ENCODE data around the gene NCKAP5. TPM values are rescaled to one million over a fixed set of nuclear protein-coding genes. Genes with fewer than 3 reads are reported as not detected.

NCKAP5 gene
- polyA plus RNA-seq, 2 of the 4 experiments (the other 2 are of a cell fraction): 3.0 to 4.1 TPM

GRCh38 chr2:133124446-133124845 is 443.8 kb downstream of the NCKAP5 start (continued):
- TF ChIP-seq MAZ (IDR thresholded peaks at IDR 0.05; ENCODE audit: borderline replicate concordance, low read depth, low read length) (no peak), ESRRA (IDR thresholded peaks at IDR 0.05; ENCODE audit: borderline replicate concordance, low read length) (no peak), ZSCAN20 (CRISPR knock-in tag; IDR thresholded peaks at IDR 0.05) (no peak), RCOR1 (IDR thresholded peaks at IDR 0.05; ENCODE audit: low read depth, low read length) (no peak), TP53 (CRISPR knock-in tag; IDR thresholded peaks at IDR 0.05) (no peak), CTCF (IDR thresholded peaks at IDR 0.05) (no peak)

- WGBS (ENCODE audit: missing lambda C conversion rate): 65% methylated on average over 5 of the region's 5 CpGs
- no peak for TF ChIP-seq CHD2 (IDR thresholded peaks at IDR 0.05; ENCODE audit: low read length, partially characterized antibody)
- ATAC-seq: no peak
- DNase-seq (ENCODE audit: low read depth in 1 of 2, low spot score in 1 of 2): no peak
- Histone ChIP-seq H3K4me3 (no peak overlapping the region), H3K4me2 (no peak overlapping the region), H3K9me3 (no peaks in the 10 kb centered on the region), H3K27ac (no peak overlapping the region), H3K4me1 (no peaks in the 10 kb centered on the region)
- POLR2A ChIA-PET: no interaction called here
- CTCF ChIA-PET: no interaction called here
- no peak for FAIRE-seq
These were observed 444.4 kb downstream of the NCKAP5 start for GRCh38 chr2:133123904-133124303.

- Histone ChIP-seq H3K4me3 (no peak overlapping the region), H3K27ac (no peak overlapping the region), H3K4me2 (no peak overlapping the region), H3K9me3 (no peaks in the 10 kb centered on the region), H3K4me1 (no peaks in the 10 kb centered on the region)
- TF ChIP-seq KDM5A (IDR thresholded peaks at IDR 0.05) (no peak), MAFK (IDR thresholded peaks at IDR 0.05; ENCODE audit: partially characterized antibody) (peak; percentile 18)
- FAIRE-seq (no peak), DNase-seq (ENCODE audit: low read depth in 1 of 2, low spot score in 1 of 2) (no peak), ATAC-seq (no peak)
- ChIA-PET POLR2A (no interaction called here), CTCF (interaction anchor here (0.8 kb wide), 1 partner anchor 24 kb away, joined by 3 read pairs; no protein-coding TSS in a partner anchor)
- 76% methylated on average over 1 of the region's 1 CpG for WGBS (ENCODE audit: missing lambda C conversion rate)
These were observed 444.9 kb downstream of the NCKAP5 start for GRCh38 chr2:133123393-133123792.

GRCh38 chr2:133122529-133122928 is 445.7 kb downstream of the NCKAP5 start:
- ChIA-PET POLR2A (no interaction called here), CTCF (no interaction called here)
- no peak for DNase-seq (ENCODE audit: low read depth in 1 of 2, low spot score in 1 of 2)
- H3K4me2 ChIP-seq: no peak overlapping the region
- no peak for ATAC-seq
- no peak overlapping the region for H3K27ac ChIP-seq
- TF ChIP-seq CHD4 (IDR thresholded peaks at IDR 0.05; ENCODE audit: borderline replicate concordance): no peak
- TF ChIP-seq CBX2 (IDR thresholded peaks at IDR 0.05; ENCODE audit: borderline replicate concordance, low read depth): no peak
- TF ChIP-seq HOXB5 (CRISPR knock-in tag; IDR thresholded peaks at IDR 0.05): no peak
- TF ChIP-seq POLR2AphosphoS2 (conservative IDR thresholded peaks at IDR 0.05; ENCODE audit: low read length): no peak
- TF ChIP-seq FOXS1 (CRISPR knock-in tag; IDR thresholded peaks at IDR 0.05): no peak
- TF ChIP-seq CTCF (IDR thresholded peaks at IDR 0.05): no peak
- no peak for TF ChIP-seq USF2 (IDR thresholded peaks at IDR 0.05)
- no peak for TF ChIP-seq MAZ (IDR thresholded peaks at IDR 0.05; ENCODE audit: borderline replicate concordance, low read depth, low read length)
- TF ChIP-seq ATOH8 (CRISPR knock-in tag; IDR thresholded peaks at IDR 0.05; ENCODE audit: low read depth): no peak
- no peak for TF ChIP-seq SMC3 (IDR thresholded peaks at IDR 0.05)
- TF ChIP-seq FOSL2 (IDR thresholded peaks at IDR 0.05): no peak
- no peak for TF ChIP-seq FOSL2 (CRISPR knock-in tag; IDR thresholded peaks at IDR 0.05)
- TF ChIP-seq JUNB (IDR thresholded peaks at IDR 0.05): no peak
- TF ChIP-seq ESRRA (IDR thresholded peaks at IDR 0.05; ENCODE audit: borderline replicate concordance, low read length): no peak
- no peak for TF ChIP-seq PBX3 (IDR thresholded peaks at IDR 0.05)
- no peaks in the 10 kb centered on the region for H3K9me3 ChIP-seq
- 28% methylated on average over 1 of the region's 1 CpG for WGBS (ENCODE audit: missing lambda C conversion rate)
- no peak overlapping the region for H3K4me3 ChIP-seq
- no peaks in the 10 kb centered on the region for H3K4me1 ChIP-seq
- no peak for FAIRE-seq

All from A549 (cell line).